SK-N-MC (cell line): ENCODE data around the gene FGG.

Experiments
- DNase-seq: peaks from one replicate; pipeline ENCODE4 v3.0.0-alpha.2; 2011; ENCODE audit warnings: low read depth, low spot score
- H3K27ac ChIP-seq: fragments of 200-600 bp; sonication (generic); 2 replicates; pipeline ENCODE4 v1.5.1; 2016; ENCODE audit warnings: mixed run types
- H3K36me3 ChIP-seq: fragments of 200-600 bp; sonication (generic); 2 replicates; pipeline ENCODE4 v1.6.1; 2017; ENCODE audit warnings: antibody characterized with exemption, low read length, mixed read lengths; ENCODE audit not compliant: insufficient read depth
- H3K4me3 ChIP-seq: fragments of 200-600 bp; sonication (generic); 2 replicates; pipeline ENCODE4 v1.5.1; 2016
- H3K9ac ChIP-seq: fragments of 200-600 bp; sonication (generic); 2 replicates; pipeline ENCODE4 v1.8.0; 2017; ENCODE audit warnings: mixed run types, mixed read lengths; ENCODE audit not compliant: insufficient read length
- H3K9me3 ChIP-seq: fragments of 200-600 bp; sonication (generic); 2 replicates; pipeline ENCODE4 v1.6.1; 2017; ENCODE audit warnings: low read depth, mild to moderate bottlenecking, antibody characterized with exemption, low read length, moderate library complexity, mixed read lengths
- EZH2 ChIP-seq: fragments of 200-600 bp; sonication (generic); IDR thresholded peaks from one replicate; pipeline ENCODE4 v1.6.1; 2017; ENCODE audit warnings: antibody characterized with exemption
- FOXP2 ChIP-seq: optimal IDR thresholded peaks from 2 replicates; pipeline ENCODE3; 2011; ENCODE audit warnings: mild to moderate bottlenecking, moderate library complexity; ENCODE audit not compliant: insufficient read depth; ENCODE audit errors: extremely low read length, control extremely low read depth
- POLR2AphosphoS5 ChIP-seq: IDR thresholded peaks from 2 replicates; pipeline ENCODE4 v1.6.1; 2012; ENCODE audit warnings: mild to moderate bottlenecking, low read depth, low read length, borderline replicate concordance

FGG gene

GRCh38 chr4:154593868-154594267, 18.6 kb downstream of the FGG start:
- Histone ChIP-seq H3K9ac (no peak overlapping the region), H3K27ac (no peak overlapping the region), H3K4me3 (no peak overlapping the region), H3K9me3 (no peaks in the 10 kb centered on the region), H3K36me3 (no peaks in the 10 kb centered on the region)
- no peak for TF ChIP-seq FOXP2
- no peak for TF ChIP-seq EZH2
- TF ChIP-seq POLR2AphosphoS5 = no peak
- no peak for DNase-seq

- no peak for TF ChIP-seq POLR2AphosphoS5
- no peak for TF ChIP-seq FOXP2
- TF ChIP-seq EZH2 = no peak
- Histone ChIP-seq H3K36me3 (no peaks in the 10 kb centered on the region), H3K27ac (no peak overlapping the region), H3K4me3 (no peak overlapping the region), H3K9ac (no peak overlapping the region), H3K9me3 (no peaks in the 10 kb centered on the region)
- no peak for DNase-seq
Observed at GRCh38 chr4:154591890-154592289, 20.6 kb downstream of the FGG start.

DNA sequence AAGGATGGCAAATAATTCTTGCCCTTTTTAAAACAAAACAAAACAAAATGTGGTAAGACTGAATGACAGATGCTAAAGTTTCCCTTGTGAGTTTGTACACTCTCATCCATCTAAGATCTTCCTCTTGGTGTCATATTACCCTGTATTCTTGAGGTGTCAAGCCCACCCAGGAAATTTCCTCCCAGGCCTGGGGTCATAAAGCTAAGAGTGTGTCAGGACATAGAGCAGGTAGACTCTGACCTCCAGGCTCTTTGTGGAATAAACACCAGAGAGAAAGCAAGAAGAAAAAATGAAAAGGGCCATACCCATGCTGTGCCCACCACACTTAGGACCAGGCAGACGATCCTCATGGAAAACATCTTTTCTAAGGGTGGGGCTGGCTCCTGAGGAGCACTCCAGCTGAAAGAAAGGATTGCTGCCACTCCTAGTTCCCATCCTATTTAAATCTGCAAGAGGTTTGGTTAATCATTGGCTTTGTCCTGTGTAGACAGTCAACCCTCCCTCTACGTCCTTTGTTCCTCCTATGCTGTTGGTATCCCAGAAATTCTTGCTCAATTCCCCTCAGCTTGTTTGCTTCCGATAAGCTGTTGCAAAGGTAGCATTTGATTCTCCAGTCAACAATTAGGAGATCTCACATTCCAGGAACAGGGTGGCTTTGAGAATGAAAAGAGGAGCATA, 22.0 kb downstream of the FGG start, which contains the start of gene FGA:
TSS of gene FGA (minus strand) at position 414 of the 678 bp plus-strand sequence. CDS start at position 359, 55 bp downstream.
- TF ChIP-seq EZH2 (no peak), POLR2AphosphoS5 (no peak), FOXP2 (no peak)
- H3K4me3 ChIP-seq = no peak within 1 kb of the TSS
- H3K36me3 ChIP-seq = no peaks in the 10 kb centered on the region
- H3K9me3 ChIP-seq = no peaks in the 10 kb centered on the region
- DNase-seq = no peak
- no peak within 1 kb of the TSS for H3K27ac ChIP-seq
- no peak within 1 kb of the TSS for H3K9ac ChIP-seq

GRCh38 chr4:154589296-154590197, 22.9 kb downstream of the FGG start:
- DNase-seq = no peak
- H3K4me3 ChIP-seq = no peak overlapping the region

DNA sequence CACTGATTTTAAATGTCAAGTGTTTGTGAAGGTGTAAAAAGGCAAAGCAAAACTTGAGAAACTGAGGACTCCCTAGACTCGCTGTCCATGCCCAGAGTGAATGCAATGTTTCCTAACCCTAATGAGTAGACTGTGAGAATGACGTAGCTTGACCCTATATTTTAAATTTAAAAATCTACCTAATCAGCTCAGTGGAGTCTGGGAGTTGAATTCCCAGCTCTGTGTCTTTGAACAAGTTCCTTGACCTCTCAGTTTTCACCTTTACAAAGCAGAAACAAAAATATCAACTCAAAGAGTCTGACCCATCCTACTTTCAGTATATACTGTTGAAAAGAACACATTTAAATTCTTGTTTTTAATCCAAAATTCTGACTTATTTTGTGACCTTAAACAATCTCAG, 24.3 kb downstream of the FGG start:
- Histone ChIP-seq H3K9ac (no peak overlapping the region), H3K9me3 (no peaks in the 10 kb centered on the region), H3K4me3 (no peak overlapping the region), H3K27ac (no peak overlapping the region), H3K36me3 (no peaks in the 10 kb centered on the region)
- DNase-seq = no peak
- no peak for TF ChIP-seq FOXP2
- no peak for TF ChIP-seq POLR2AphosphoS5
- TF ChIP-seq EZH2 = no peak

More at GRCh38 chr4:154589296-154590197, 22.9 kb downstream of the FGG start:
- no peaks in the 10 kb centered on the region for H3K36me3 ChIP-seq
- H3K9ac ChIP-seq = no peak overlapping the region
- H3K9me3 ChIP-seq = no peaks in the 10 kb centered on the region
- TF ChIP-seq FOXP2 (no peak), POLR2AphosphoS5 (no peak), EZH2 (no peak)
- no peak overlapping the region for H3K27ac ChIP-seq

DNA sequence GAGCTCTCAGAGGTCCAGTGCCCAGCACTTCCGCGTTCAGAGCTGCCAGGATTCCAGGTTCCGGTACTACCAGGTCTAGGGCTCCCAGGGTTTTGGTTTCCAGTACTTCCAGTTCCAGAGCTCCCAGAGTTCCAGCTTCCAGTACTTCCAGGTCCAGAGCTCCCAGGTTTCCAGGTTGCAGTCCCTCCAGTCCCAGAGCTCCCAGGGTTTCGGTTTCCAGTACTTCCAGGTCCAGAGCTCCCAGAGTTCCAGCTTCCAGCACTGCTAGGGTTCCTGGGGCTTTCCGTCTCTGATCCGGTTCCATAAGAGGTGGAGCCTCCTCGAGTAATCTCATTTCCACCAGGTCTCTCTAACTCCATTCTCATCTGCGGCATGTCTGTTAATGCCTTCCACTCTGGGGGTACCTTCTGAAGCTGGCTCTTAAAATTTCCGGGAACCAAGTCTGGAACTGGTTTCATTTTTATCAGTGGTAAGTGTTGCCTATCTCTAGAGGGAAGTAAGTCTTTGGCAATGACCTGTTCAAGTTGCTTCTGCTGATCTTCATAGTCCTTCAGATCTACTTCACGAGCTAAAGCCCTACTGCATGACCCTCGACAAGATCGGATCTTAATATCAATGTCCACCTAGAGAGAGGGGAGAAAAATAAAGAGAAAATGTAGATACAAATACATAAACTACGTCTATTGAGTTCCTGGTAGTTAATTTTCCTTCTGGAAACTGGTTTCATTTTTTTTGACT, 26.0 kb downstream of the FGG start:
- Histone ChIP-seq H3K27ac (no peak overlapping the region), H3K4me3 (no peak overlapping the region), H3K9me3 (no peaks in the 10 kb centered on the region), H3K36me3 (no peaks in the 10 kb centered on the region), H3K9ac (no peak overlapping the region)
- TF ChIP-seq EZH2 (no peak), FOXP2 (no peak), POLR2AphosphoS5 (no peak)
- DNase-seq = no peak

- no peak overlapping the region for H3K27ac ChIP-seq
- DNase-seq = no peak
- TF ChIP-seq EZH2 = no peak
- no peak for TF ChIP-seq FOXP2
- no peak for TF ChIP-seq POLR2AphosphoS5
- H3K9me3 ChIP-seq = no peaks in the 10 kb centered on the region
- no peaks in the 10 kb centered on the region for H3K36me3 ChIP-seq
- H3K4me3 ChIP-seq = no peak overlapping the region
- H3K9ac ChIP-seq = no peak overlapping the region
Observed at GRCh38 chr4:154585369-154586018, 27.0 kb downstream of the FGG start.
